ENCODE data around the gene DKK3. TPM values are rescaled to one million over a fixed set of nuclear protein-coding genes. Genes with fewer than 3 reads are reported as not detected.
"Not testable (repeated sequence)": the region's sequence is repeated elsewhere in the genome, so short reads cannot be mapped to it uniquely, and the experiment has no call there.

DKK3 gene
- total and polyA plus RNA-seq, 2 donors from 2014 or later, result 49.6 to 59.5 TPM

DNA sequence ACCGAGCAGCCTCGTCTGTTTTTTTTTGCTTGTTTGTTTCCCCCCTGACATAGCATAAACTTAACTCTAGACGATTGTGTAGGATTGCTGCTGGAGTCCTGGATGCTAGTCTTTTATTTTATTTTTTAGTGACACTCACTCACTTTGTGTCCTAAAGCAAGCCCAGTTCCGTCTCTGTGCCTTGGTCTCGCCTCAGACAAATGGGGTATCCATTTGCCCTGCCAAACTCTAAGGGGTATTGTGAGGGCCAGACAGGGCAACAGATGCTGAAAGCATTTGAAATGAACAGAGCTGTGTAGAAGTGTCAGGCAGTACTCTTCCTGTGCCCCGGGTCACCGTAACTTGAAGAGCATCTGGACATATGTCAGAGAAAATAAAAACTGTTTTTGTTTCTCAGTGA lies 34.8 kb upstream of the DKK3 start:
- DNase-seq (no peak), FAIRE-seq (no peak)
- peaks cover 0 to 2% (median 0%) of the 10 kb centered on the region in 3 donors for H3K4me1 ChIP-seq (ENCODE audit: control insufficient read depth in 2 of 3, insufficient read depth in 2 of 3, low read depth in 1 of 3, low read length in 3 of 3)
- no peak for TF ChIP-seq CTCF (IDR thresholded peaks at IDR 0.05; ENCODE audit: borderline replicate concordance, extremely low read depth, insufficient read depth)
- no peaks in the 10 kb centered on the region for H3K36me3 ChIP-seq (ENCODE audit: control insufficient read depth in 2 of 3, insufficient read depth in 3 of 3, low read length in 3 of 3)
- no peak overlapping the region for H3K9ac ChIP-seq (ENCODE audit: low read length in 3 of 3)
- H3K4me3 ChIP-seq (ENCODE audit: low read length in 3 of 3), result no peak overlapping the region
- no peaks in the 10 kb centered on the region for H3K27me3 ChIP-seq (ENCODE audit: control insufficient read depth, insufficient read depth, low read length)
- H3K27ac ChIP-seq (ENCODE audit: low read depth in 2 of 2, low read length in 2 of 2), result no peak overlapping the region
- no peaks in the 10 kb centered on the region for H3K9me3 ChIP-seq (ENCODE audit: control insufficient read depth in 2 of 3, insufficient read depth in 1 of 3, low read length in 3 of 3)
- intact Hi-C loops (cut with DNase I), result loop anchor here (10.0 kb wide), 2 partner anchors 108 to 248 kb away; no protein-coding TSS in a partner anchor

- no peaks in the 10 kb centered on the region for H3K27me3 ChIP-seq (ENCODE audit: control insufficient read depth, insufficient read depth, low read length)
- no peak overlapping the region for H3K9ac ChIP-seq (ENCODE audit: low read length in 3 of 3)
- H3K9me3 ChIP-seq (ENCODE audit: control insufficient read depth in 2 of 3, insufficient read depth in 1 of 3, low read length in 3 of 3), result no peaks in the 10 kb centered on the region
- H3K4me3 ChIP-seq (ENCODE audit: low read length in 3 of 3), result no peak overlapping the region
- H3K36me3 ChIP-seq (ENCODE audit: control insufficient read depth in 2 of 3, insufficient read depth in 3 of 3, low read length in 3 of 3), result no peaks in the 10 kb centered on the region
- H3K27ac ChIP-seq (ENCODE audit: low read depth in 2 of 2, low read length in 2 of 2), result no peak overlapping the region
- peaks cover 0 to 2% (median 0%) of the 10 kb centered on the region in 3 donors for H3K4me1 ChIP-seq (ENCODE audit: control insufficient read depth in 2 of 3, insufficient read depth in 2 of 3, low read depth in 1 of 3, low read length in 3 of 3)
- intact Hi-C loops (cut with DNase I), result loop anchor here (10.0 kb wide), 2 partner anchors 107 to 247 kb away; no protein-coding TSS in a partner anchor
- DNase-seq, result peak in 2 of 5 donors; percentile 57 to 75
- TF ChIP-seq CTCF (IDR thresholded peaks at IDR 0.05; ENCODE audit: borderline replicate concordance, extremely low read depth, insufficient read depth), result no peak
- no peak for FAIRE-seq
These were observed 33.8 kb upstream of the DKK3 start for GRCh38 chr11:12042215-12042676.

DNA sequence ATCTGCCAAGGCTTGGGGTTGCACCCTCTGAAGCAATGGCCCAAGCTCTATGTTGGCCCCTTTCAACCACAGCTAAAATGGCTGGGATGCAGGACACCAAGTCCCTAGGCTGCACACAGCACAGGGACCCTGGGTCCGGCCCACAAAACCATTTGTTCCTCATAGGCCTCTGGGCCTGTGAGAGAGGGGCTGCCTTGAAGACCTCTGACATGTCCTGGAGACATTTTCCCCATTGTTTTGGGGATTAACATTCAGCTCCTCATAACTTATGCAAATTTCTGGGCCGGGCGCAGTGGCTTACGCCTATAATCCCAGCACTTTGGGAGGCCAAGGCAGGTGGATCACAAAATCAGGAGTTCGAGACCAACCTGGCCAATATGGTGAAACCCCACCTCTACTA lies 32.3 kb upstream of the DKK3 start:
- not testable (repeated sequence) for H3K27me3 ChIP-seq (ENCODE audit: control insufficient read depth, insufficient read depth, low read length)

GRCh38 chr11:12032968-12033367 lies 24.5 kb upstream of the DKK3 start:
- Histone ChIP-seq H3K9ac (ENCODE audit: low read length in 3 of 3) (no peak overlapping the region), H3K27ac (ENCODE audit: low read depth in 2 of 2, low read length in 2 of 2) (no peak overlapping the region), H3K4me3 (ENCODE audit: low read length in 3 of 3) (no peak overlapping the region), H3K27me3 (ENCODE audit: control insufficient read depth, insufficient read depth, low read length) (no peaks in the 10 kb centered on the region), H3K9me3 (ENCODE audit: control insufficient read depth in 2 of 3, insufficient read depth in 1 of 3, low read length in 3 of 3) (no peaks in the 10 kb centered on the region), H3K4me1 (ENCODE audit: control insufficient read depth in 2 of 3, insufficient read depth in 2 of 3, low read depth in 1 of 3, low read length in 3 of 3) (no peaks in the 10 kb centered on the region), H3K36me3 (ENCODE audit: control insufficient read depth in 2 of 3, insufficient read depth in 3 of 3, low read length in 3 of 3) (no peaks in the 10 kb centered on the region)
- DNase-seq, result no peak
- no peak for FAIRE-seq
- TF ChIP-seq CTCF (IDR thresholded peaks at IDR 0.05; ENCODE audit: borderline replicate concordance, extremely low read depth, insufficient read depth), result no peak
- intact Hi-C loops (cut with DNase I), result no loop called here

More for the DNA sequence above, 32.3 kb upstream of the DKK3 start:
- not testable (repeated sequence) for H3K36me3 ChIP-seq (ENCODE audit: control insufficient read depth in 2 of 3, insufficient read depth in 3 of 3, low read length in 3 of 3); H3K9ac ChIP-seq (ENCODE audit: low read length in 3 of 3); H3K27ac ChIP-seq (ENCODE audit: low read depth in 2 of 2, low read length in 2 of 2); FAIRE-seq; DNase-seq; H3K9me3 ChIP-seq (ENCODE audit: control insufficient read depth in 2 of 3, insufficient read depth in 1 of 3, low read length in 3 of 3); H3K4me3 ChIP-seq (ENCODE audit: low read length in 3 of 3); H3K4me1 ChIP-seq (ENCODE audit: control insufficient read depth in 2 of 3, insufficient read depth in 2 of 3, low read depth in 1 of 3, low read length in 3 of 3)
- intact Hi-C loops (cut with DNase I), result loop anchor here (10.0 kb wide), 2 partner anchors 106 to 246 kb away; no protein-coding TSS in a partner anchor

All from kidney (tissue), 14 donors.